ENCODE data around the gene LCK. TPM values are rescaled to one million over a fixed set of nuclear protein-coding genes. Genes with fewer than 3 reads are reported as not detected.
A peak's percentile ranks its signal among the peaks of the same experiment; 100 is the strongest.

Gene LCK
- total and polyA plus RNA-seq, 9 of the 15 experiments (the other 6 are each of a cell fraction or from before 2014, with no cell fraction given) = 0.04 to 0.47 (median 0.13) TPM; not detected in 6

- TF ChIP-seq PHF20 (IDR thresholded peaks at IDR 0.05; ENCODE audit: partially characterized antibody) = peak; percentile 19
- TF ChIP-seq ZNF57 (CRISPR knock-in tag; IDR thresholded peaks at IDR 0.05) = no peak
- peak; percentile 94 for TF ChIP-seq CTBP1 (IDR thresholded peaks at IDR 0.05; ENCODE audit: borderline replicate concordance)
- TF ChIP-seq E4F1 (CRISPR knock-in tag; IDR thresholded peaks at IDR 0.05; ENCODE audit: borderline replicate concordance) = no peak
- TF ChIP-seq, protein P1, sequence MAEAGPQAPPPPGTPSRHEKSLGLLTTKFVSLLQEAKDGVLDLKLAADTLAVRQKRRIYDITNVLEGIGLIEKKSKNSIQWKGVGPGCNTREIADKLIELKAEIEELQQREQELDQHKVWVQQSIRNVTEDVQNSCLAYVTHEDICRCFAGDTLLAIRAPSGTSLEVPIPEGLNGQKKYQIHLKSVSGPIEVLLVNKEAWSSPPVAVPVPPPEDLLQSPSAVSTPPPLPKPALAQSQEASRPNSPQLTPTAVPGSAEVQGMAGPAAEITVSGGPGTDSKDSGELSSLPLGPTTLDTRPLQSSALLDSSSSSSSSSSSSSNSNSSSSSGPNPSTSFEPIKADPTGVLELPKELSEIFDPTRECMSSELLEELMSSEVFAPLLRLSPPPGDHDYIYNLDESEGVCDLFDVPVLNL (CRISPR knock-in tag; IDR thresholded peaks at IDR 0.05; ENCODE audit: low read depth) = peak; percentile 61; the same call in 1 of the 2 replicates
- no peak; the same call in 1 of the 2 replicates for TF ChIP-seq ZBTB1 (CRISPR knock-in tag; IDR thresholded peaks at IDR 0.05; ENCODE audit: borderline replicate concordance, low read depth)
- peak; percentile 97 for TF ChIP-seq SAFB (IDR thresholded peaks at IDR 0.05; ENCODE audit: borderline replicate concordance, low read depth, low read length)
- TF ChIP-seq IRF2 (CRISPR knock-in tag; IDR thresholded peaks at IDR 0.05) = no peak
- no peak for TF ChIP-seq HMG20B (CRISPR knock-in tag; IDR thresholded peaks at IDR 0.05)
- no peak for TF ChIP-seq TSHZ1 (CRISPR knock-in tag; IDR thresholded peaks at IDR 0.05)
- no peak for TF ChIP-seq THRA (IDR thresholded peaks at IDR 0.05)
- TF ChIP-seq HOXB6 (CRISPR knock-in tag; IDR thresholded peaks at IDR 0.05; ENCODE audit: borderline replicate concordance) = no peak
- peak; percentile 33; the same call in 1 of the 2 replicates for TF ChIP-seq PML (IDR thresholded peaks at IDR 0.05; ENCODE audit: low read length)
- TF ChIP-seq U2AF1 (optimal IDR thresholded peaks at IDR 0.05; ENCODE audit: low read depth, low read length) = peak; percentile 94
- TF ChIP-seq, protein P2, sequence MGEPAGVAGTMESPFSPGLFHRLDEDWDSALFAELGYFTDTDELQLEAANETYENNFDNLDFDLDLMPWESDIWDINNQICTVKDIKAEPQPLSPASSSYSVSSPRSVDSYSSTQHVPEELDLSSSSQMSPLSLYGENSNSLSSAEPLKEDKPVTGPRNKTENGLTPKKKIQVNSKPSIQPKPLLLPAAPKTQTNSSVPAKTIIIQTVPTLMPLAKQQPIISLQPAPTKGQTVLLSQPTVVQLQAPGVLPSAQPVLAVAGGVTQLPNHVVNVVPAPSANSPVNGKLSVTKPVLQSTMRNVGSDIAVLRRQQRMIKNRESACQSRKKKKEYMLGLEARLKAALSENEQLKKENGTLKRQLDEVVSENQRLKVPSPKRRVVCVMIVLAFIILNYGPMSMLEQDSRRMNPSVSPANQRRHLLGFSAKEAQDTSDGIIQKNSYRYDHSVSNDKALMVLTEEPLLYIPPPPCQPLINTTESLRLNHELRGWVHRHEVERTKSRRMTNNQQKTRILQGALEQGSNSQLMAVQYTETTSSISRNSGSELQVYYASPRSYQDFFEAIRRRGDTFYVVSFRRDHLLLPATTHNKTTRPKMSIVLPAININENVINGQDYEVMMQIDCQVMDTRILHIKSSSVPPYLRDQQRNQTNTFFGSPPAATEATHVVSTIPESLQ (CRISPR knock-in tag; IDR thresholded peaks at IDR 0.05) = no peak
- TF ChIP-seq EP300 (IDR thresholded peaks at IDR 0.05; ENCODE audit: low read length) = no peak
- TF ChIP-seq ZNF253 (CRISPR knock-in tag; conservative IDR thresholded peaks at IDR 0.05) = no peak
- TF ChIP-seq MTA2 (IDR thresholded peaks at IDR 0.05; ENCODE audit: low read depth) = no peak; the same call in 1 of the 2 replicates
Observed at GRCh38 chr1:32334864-32335534, 83.9 kb downstream of the LCK start (continued).

All from K562 (cell line).